Transverse colon (tissue), 4 donors: ENCODE data around the gene PRLHR.

Source experiments
- POLR2A ChIP-seq: fragments of 450-650 bp; IDR thresholded peaks from one replicate; pipeline ENCODE4 v1.6.1; 2016; ENCODE audit warnings: antibody characterized with exemption, mild to moderate bottlenecking, moderate library complexity
- POLR2AphosphoS5 ChIP-seq, 3 donors: sonication (generic); formaldehyde crosslinking; IDR thresholded peaks; one replicate each; pipeline ENCODE4 v1.6.1; 2016; ENCODE audit warnings: antibody characterized with exemption in 3 of 3
- TF ChIP-seq, protein P1 (sequence below), 5 experiments: fragments of 200-600 bp in 3 of 5; fragments of 450-650 bp in 2 of 5; sonication (generic) in 3 of 5; IDR thresholded peaks; 1 replicate in 2 of 5; 2 replicates in 3 of 5; pipeline ENCODE4 v1.5.1; 2016 to 2017; ENCODE audit warnings: antibody characterized with exemption in 5 of 5, inconsistent platforms in 3 of 5, mild to moderate bottlenecking in 2 of 5, moderate library complexity in 1 of 5

DNA sequence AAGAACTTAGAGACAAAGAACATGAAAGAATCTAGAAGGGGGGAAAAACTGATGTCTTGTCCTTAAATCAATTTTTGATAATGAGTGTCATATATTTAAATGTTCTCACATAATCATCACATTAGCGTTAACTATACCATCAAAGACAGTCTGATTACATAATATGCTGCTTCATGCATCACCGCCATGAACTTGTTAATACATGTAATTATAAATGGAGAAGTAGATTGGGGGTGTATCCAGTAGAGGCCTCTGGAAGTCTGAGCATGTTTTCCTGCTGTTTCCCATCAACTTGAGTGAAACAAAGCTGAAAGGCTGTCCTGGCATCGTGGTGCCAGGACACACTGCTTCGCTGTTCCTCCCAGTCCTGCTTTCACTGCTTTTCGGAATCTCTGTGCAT is 48.2 kb downstream of the PRLHR start:
- TF ChIP-seq, protein P1, sequence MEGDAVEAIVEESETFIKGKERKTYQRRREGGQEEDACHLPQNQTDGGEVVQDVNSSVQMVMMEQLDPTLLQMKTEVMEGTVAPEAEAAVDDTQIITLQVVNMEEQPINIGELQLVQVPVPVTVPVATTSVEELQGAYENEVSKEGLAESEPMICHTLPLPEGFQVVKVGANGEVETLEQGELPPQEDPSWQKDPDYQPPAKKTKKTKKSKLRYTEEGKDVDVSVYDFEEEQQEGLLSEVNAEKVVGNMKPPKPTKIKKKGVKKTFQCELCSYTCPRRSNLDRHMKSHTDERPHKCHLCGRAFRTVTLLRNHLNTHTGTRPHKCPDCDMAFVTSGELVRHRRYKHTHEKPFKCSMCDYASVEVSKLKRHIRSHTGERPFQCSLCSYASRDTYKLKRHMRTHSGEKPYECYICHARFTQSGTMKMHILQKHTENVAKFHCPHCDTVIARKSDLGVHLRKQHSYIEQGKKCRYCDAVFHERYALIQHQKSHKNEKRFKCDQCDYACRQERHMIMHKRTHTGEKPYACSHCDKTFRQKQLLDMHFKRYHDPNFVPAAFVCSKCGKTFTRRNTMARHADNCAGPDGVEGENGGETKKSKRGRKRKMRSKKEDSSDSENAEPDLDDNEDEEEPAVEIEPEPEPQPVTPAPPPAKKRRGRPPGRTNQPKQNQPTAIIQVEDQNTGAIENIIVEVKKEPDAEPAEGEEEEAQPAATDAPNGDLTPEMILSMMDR (IDR thresholded peaks at IDR 0.05), result no peak
- TF ChIP-seq POLR2AphosphoS5 (IDR thresholded peaks at IDR 0.05) (no peak), POLR2A (no peak)
